ENCODE data around the gene TMED1. TPM values are rescaled to one million over a fixed set of nuclear protein-coding genes. Genes with fewer than 3 reads are reported as not detected.
A peak's percentile ranks its signal among the peaks of the same experiment; 100 is the strongest.

TMED1 gene
- total and polyA plus RNA-seq, 2 experiments from 2014 or later: 29.7 to 37.2 TPM

DNA sequence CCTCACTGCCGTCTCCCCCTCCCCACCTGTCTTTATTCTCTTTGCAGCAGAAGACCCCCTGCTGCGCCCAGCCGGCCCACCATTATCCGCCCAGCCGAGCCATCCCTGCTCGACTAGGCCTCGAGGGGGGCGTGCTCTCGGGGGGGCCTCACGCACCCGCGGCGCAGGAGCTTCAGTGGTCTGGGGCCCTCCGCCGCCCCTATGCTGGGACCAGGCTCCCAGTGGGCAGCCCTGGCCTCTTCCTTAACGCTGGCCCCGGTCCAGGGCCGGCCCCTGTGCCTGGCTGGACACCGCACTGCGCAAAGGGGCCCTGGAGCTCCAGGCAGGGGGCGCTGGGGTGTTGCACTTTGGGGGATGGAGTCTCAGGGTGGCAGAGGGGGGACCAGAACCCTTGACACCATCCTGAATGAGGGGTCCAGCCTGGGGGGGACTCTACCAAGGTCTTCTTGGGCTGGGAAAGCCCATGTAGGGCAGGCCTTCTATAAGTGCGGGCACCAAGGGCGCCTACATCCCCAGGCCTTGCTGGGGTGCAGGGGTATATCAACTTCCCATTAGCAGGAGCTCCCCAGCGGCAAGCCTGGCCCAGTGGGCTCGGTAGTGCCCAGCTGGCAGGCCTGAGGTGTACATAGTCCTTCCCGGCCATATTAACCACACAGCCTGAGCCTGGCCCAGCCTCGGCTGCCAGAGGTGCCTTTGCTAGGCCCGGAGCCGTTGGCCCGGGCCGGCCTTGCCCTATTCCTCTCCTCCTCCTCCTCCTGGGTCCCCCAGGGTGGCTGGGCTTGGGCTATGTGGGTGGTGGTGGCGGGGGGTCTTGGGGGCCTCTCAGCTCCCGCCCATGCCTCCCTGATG, 4.9 kb downstream of the TMED1 start:
- H3K27me3 ChIP-seq (ENCODE audit: insufficient read depth): no peaks in the 10 kb centered on the region
- H3K27ac ChIP-seq (ENCODE audit: low read depth): no peak overlapping the region
- 0 out of 2 replicates have a peak, but pooled peaks cover 3% of the 10 kb centered on the region for H3K36me3 ChIP-seq (ENCODE audit: insufficient read depth)
- no peaks in the 10 kb centered on the region for H3K9me2 ChIP-seq (ENCODE audit: insufficient read depth)
- H4K20me1 ChIP-seq (replicated peaks; ENCODE audit: insufficient read depth): peaks cover 3% of the 10 kb centered on the region; the same call in 1 of the 2 replicates
- Mint-ChIP-seq H3K4me1 (no peaks in the 10 kb centered on the region), H3K9me3 (peaks cover 2% of the 10 kb centered on the region; the same call in 2 of the 3 replicates), H3K4me3 (no peak overlapping the region), H3K27ac (no peak overlapping the region), H3K36me3 (ENCODE audit: low read depth) (peaks cover 27% of the 10 kb centered on the region), H3K27me3 (ENCODE audit: insufficient read depth, low read depth, poor library complexity) (peaks cover 9% of the 10 kb centered on the region)
- no peak for ATAC-seq
- no peak for DNase-seq (ENCODE audit: low spot score)
- no peak overlapping the region for H3K4me2 ChIP-seq
- no peak overlapping the region for H2AFZ ChIP-seq
- no peak for TF ChIP-seq JUNB (IDR thresholded peaks at IDR 0.05; ENCODE audit: unreplicated experiment)
- TF ChIP-seq, protein P1, sequence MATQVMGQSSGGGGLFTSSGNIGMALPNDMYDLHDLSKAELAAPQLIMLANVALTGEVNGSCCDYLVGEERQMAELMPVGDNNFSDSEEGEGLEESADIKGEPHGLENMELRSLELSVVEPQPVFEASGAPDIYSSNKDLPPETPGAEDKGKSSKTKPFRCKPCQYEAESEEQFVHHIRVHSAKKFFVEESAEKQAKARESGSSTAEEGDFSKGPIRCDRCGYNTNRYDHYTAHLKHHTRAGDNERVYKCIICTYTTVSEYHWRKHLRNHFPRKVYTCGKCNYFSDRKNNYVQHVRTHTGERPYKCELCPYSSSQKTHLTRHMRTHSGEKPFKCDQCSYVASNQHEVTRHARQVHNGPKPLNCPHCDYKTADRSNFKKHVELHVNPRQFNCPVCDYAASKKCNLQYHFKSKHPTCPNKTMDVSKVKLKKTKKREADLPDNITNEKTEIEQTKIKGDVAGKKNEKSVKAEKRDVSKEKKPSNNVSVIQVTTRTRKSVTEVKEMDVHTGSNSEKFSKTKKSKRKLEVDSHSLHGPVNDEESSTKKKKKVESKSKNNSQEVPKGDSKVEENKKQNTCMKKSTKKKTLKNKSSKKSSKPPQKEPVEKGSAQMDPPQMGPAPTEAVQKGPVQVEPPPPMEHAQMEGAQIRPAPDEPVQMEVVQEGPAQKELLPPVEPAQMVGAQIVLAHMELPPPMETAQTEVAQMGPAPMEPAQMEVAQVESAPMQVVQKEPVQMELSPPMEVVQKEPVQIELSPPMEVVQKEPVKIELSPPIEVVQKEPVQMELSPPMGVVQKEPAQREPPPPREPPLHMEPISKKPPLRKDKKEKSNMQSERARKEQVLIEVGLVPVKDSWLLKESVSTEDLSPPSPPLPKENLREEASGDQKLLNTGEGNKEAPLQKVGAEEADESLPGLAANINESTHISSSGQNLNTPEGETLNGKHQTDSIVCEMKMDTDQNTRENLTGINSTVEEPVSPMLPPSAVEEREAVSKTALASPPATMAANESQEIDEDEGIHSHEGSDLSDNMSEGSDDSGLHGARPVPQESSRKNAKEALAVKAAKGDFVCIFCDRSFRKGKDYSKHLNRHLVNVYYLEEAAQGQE (IDR thresholded peaks at IDR 0.05; ENCODE audit: unreplicated experiment): no peak
- TF ChIP-seq, protein P2, sequence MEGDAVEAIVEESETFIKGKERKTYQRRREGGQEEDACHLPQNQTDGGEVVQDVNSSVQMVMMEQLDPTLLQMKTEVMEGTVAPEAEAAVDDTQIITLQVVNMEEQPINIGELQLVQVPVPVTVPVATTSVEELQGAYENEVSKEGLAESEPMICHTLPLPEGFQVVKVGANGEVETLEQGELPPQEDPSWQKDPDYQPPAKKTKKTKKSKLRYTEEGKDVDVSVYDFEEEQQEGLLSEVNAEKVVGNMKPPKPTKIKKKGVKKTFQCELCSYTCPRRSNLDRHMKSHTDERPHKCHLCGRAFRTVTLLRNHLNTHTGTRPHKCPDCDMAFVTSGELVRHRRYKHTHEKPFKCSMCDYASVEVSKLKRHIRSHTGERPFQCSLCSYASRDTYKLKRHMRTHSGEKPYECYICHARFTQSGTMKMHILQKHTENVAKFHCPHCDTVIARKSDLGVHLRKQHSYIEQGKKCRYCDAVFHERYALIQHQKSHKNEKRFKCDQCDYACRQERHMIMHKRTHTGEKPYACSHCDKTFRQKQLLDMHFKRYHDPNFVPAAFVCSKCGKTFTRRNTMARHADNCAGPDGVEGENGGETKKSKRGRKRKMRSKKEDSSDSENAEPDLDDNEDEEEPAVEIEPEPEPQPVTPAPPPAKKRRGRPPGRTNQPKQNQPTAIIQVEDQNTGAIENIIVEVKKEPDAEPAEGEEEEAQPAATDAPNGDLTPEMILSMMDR (conservative IDR thresholded peaks at IDR 0.05; ENCODE audit: low read depth in 2 of 2): peak in 1 of 2 experiments; percentile 15; a peak in 1 of 4 replicates
- TF ChIP-seq POLR2AphosphoS5 (IDR thresholded peaks at IDR 0.05; ENCODE audit: low read depth): no peak
- peaks cover 7% of the 10 kb centered on the region; the same call in 1 of the 2 replicates for H3F3A ChIP-seq (replicated peaks; ENCODE audit: low read depth)
- no peak overlapping the region for H3K4me3 ChIP-seq
- no peaks in the 10 kb centered on the region for H3K4me1 ChIP-seq (ENCODE audit: insufficient read depth)
- no peaks in the 10 kb centered on the region for H3K79me2 ChIP-seq (replicated peaks; ENCODE audit: insufficient read depth)

DNA sequence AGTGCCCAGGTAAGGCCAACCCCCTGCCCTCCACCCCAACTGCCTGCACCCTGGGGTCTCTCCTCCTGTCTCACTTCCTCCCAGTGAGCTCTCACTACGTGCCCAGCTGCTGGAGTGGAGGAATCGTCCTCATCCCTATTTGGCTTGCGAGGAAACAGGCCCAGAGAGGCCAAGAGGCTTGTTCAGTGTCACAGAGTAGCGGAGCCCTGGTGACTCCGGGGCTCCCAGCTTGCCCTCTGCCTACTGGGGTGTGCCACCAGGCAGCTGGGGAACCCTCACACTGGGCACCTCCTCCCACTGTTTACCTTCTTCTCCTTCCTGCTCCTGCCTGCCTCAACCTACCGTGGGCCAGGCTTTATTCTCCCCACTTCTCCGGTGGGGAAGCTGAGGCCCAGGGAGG, 5.6 kb downstream of the TMED1 start:
- Histone ChIP-seq H3K79me2 (replicated peaks; ENCODE audit: insufficient read depth) (no peaks in the 10 kb centered on the region), H3K27me3 (ENCODE audit: insufficient read depth) (no peaks in the 10 kb centered on the region), H2AFZ (no peak overlapping the region), H3F3A (replicated peaks; ENCODE audit: low read depth) (peaks cover 7% of the 10 kb centered on the region; the same call in 1 of the 2 replicates), H3K9me2 (ENCODE audit: insufficient read depth) (no peaks in the 10 kb centered on the region), H3K4me2 (no peak overlapping the region), H3K36me3 (ENCODE audit: insufficient read depth) (0 out of 2 replicates have a peak, but pooled peaks cover 3% of the 10 kb centered on the region), H3K4me1 (ENCODE audit: insufficient read depth) (no peaks in the 10 kb centered on the region), H3K27ac (ENCODE audit: low read depth) (no peak overlapping the region), H4K20me1 (replicated peaks; ENCODE audit: insufficient read depth) (peaks cover 3% of the 10 kb centered on the region; the same call in 1 of the 2 replicates), H3K4me3 (no peak overlapping the region)
- Mint-ChIP-seq H3K4me1 (no peaks in the 10 kb centered on the region), H3K36me3 (ENCODE audit: low read depth) (peaks cover 32% of the 10 kb centered on the region), H3K27me3 (ENCODE audit: insufficient read depth, low read depth, poor library complexity) (peaks cover 5% of the 10 kb centered on the region), H3K4me3 (no peak overlapping the region), H3K9me3 (no peaks in the 10 kb centered on the region; the same call in 2 of the 3 replicates), H3K27ac (no peak overlapping the region)
- TF ChIP-seq, protein P3, sequence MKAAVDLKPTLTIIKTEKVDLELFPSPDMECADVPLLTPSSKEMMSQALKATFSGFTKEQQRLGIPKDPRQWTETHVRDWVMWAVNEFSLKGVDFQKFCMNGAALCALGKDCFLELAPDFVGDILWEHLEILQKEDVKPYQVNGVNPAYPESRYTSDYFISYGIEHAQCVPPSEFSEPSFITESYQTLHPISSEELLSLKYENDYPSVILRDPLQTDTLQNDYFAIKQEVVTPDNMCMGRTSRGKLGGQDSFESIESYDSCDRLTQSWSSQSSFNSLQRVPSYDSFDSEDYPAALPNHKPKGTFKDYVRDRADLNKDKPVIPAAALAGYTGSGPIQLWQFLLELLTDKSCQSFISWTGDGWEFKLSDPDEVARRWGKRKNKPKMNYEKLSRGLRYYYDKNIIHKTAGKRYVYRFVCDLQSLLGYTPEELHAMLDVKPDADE (IDR thresholded peaks at IDR 0.05): no peak
- DNase-seq (ENCODE audit: low spot score): no peak
- ATAC-seq: no peak
